ENCODE results near the gene PAFAH1B2. TPM values are rescaled to one million over a fixed set of nuclear protein-coding genes. Genes with fewer than 3 reads are reported as not detected.
"Not testable (repeated sequence)": the region's sequence is repeated elsewhere in the genome, so short reads cannot be mapped to it uniquely, and the experiment has no call there.

The PAFAH1B2 gene
- total RNA-seq, 2 donors from 2014 or later: 72.5 to 126 TPM

- DNase-seq (ENCODE audit: low spot score); H3K4me3 ChIP-seq; H3K27ac ChIP-seq; H3K9me3 ChIP-seq; H3K27me3 ChIP-seq (replicated peaks; ENCODE audit: insufficient read depth); intact Hi-C loops (cut with DNase I); H3K4me1 ChIP-seq (replicated peaks): not testable (repeated sequence)
- 37% methylated on average over 6 of the region's 8 CpGs for WGBS
- H3K36me3 ChIP-seq: peaks cover 3 to 10% of the 10 kb centered on the region in 2 donors
- peak; percentile 40 for TF ChIP-seq POLR2AphosphoS5 (IDR thresholded peaks at IDR 0.05)
These were observed 62.0 kb downstream of the PAFAH1B2 start for GRCh38 chr11:117206111-117206510.

DNA sequence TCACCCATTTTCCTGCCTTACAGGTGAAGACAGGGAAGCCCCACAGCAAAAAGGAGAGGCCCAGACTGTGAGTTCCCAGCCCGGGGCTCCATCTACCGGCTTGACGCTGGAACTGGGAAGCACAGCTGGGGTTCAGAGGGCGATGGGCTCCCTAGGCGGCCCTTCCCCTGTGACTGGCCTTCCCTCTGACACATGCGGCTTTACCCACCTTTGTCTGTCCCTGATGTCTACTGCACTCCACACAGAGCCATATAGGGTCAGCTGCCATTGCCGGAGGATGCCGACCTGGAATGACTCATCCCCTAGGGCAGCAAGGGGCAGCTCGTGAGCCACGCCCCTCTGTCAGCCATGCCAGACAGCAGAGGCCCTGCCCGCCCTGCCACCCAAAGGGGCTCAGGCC lies 62.8 kb downstream of the PAFAH1B2 start:
- H3K4me1 ChIP-seq (replicated peaks); H3K9me3 ChIP-seq; DNase-seq (ENCODE audit: low spot score); intact Hi-C loops (cut with DNase I); H3K4me3 ChIP-seq; H3K27me3 ChIP-seq (replicated peaks; ENCODE audit: insufficient read depth); H3K27ac ChIP-seq: not testable (repeated sequence)
- WGBS: no CpG with 5 or more reads among the region's 11 CpGs
- H3K36me3 ChIP-seq: peaks cover 3 to 10% of the 10 kb centered on the region in 2 donors

- H3K9me3 ChIP-seq; H3K27ac ChIP-seq; DNase-seq (ENCODE audit: low spot score); H3K27me3 ChIP-seq (replicated peaks; ENCODE audit: insufficient read depth); H3K4me3 ChIP-seq; intact Hi-C loops (cut with DNase I); H3K4me1 ChIP-seq (replicated peaks): not testable (repeated sequence)
- WGBS: 77% methylated on average over 5 of the region's 5 CpGs
- H3K36me3 ChIP-seq: peaks cover 3 to 10% of the 10 kb centered on the region in 2 donors
These were observed 63.4 kb downstream of the PAFAH1B2 start for GRCh38 chr11:117207481-117207880.

GRCh38 chr11:117208710-117209109 lies 64.6 kb downstream of the PAFAH1B2 start:
- intact Hi-C loops (cut with DNase I); H3K27me3 ChIP-seq (replicated peaks; ENCODE audit: insufficient read depth); H3K9me3 ChIP-seq; H3K27ac ChIP-seq; H3K4me1 ChIP-seq (replicated peaks); H3K4me3 ChIP-seq; DNase-seq (ENCODE audit: low spot score); H3K36me3 ChIP-seq: not testable (repeated sequence)
- 81% methylated on average over 9 of the region's 13 CpGs for WGBS

DNA sequence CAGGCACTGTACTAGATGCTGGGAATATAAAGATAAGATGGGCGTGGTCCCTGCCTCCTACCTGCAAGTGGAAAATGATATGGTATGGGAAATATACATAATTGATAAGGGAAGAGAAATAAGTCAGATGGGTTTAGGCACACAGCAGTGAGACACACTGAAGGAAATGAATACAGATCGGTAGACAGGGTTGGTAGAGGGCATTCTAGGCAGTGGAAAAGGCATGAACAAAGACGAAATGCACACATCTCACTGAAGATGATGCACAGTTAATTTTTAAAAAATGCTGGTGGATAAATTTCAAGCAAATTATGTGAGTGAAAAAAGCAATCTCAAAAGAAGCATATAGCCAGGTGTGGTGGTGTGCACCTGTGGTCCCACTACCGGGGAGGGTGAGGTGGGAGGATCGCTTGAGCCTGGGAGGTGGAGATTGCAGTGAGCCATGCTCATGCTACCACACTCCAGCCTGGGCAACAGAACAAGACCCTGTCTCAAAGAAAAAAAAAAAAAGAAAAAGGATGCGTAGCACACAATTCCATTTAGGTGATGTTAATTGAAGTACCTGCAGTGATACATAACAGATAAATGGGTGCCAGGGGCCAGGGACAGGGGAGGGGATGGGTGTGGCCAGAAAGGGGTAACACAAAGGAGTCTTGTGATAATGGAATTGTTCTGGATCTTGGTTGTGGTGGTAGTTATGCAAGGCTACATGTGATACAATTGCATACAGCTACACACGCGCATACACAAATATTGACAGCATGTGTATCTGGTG lies 65.5 kb downstream of the PAFAH1B2 start:
- H3K27ac ChIP-seq; H3K27me3 ChIP-seq (replicated peaks; ENCODE audit: insufficient read depth); DNase-seq (ENCODE audit: low spot score); intact Hi-C loops (cut with DNase I); H3K4me3 ChIP-seq; H3K4me1 ChIP-seq (replicated peaks); H3K9me3 ChIP-seq; H3K36me3 ChIP-seq: not testable (repeated sequence)
- 85% methylated on average over 8 of the region's 8 CpGs for WGBS

DNA sequence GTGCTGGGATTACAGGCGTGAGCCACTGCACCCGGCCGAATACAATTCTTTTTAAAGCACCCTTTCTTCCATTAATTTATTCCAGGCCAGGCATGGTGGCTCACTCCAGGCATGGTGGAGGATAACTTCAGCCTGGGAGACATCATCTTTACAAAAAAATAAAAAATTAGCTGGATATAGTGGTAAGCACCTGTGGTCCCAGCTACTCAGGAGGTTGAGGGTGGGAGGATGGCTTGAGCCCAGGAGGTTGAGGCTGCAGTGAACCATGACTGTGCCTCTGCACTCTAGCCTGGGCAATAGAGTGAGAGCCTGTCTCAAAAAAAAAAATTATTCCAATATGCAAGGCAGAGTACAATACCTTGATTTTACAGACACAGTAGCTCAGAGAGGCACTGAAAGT lies 66.5 kb downstream of the PAFAH1B2 start:
- H3K9me3 ChIP-seq: no peaks in the 10 kb centered on the region
- DNase-seq (ENCODE audit: low spot score): no peak
- TF ChIP-seq POLR2AphosphoS5 (IDR thresholded peaks at IDR 0.05) (no peak), POLR2A (IDR thresholded peaks at IDR 0.05) (no peak), CTCF (IDR thresholded peaks at IDR 0.05) (no peak)
- H3K4me1 ChIP-seq (replicated peaks): no peaks in the 10 kb centered on the region
- no peaks in the 10 kb centered on the region for H3K36me3 ChIP-seq
- intact Hi-C loops (cut with DNase I): no loop called here
- WGBS: 98% methylated on average over 3 of the region's 3 CpGs
- no peak overlapping the region for H3K4me3 ChIP-seq
- no peaks in the 10 kb centered on the region for H3K27me3 ChIP-seq (replicated peaks; ENCODE audit: insufficient read depth)
- no peak overlapping the region for H3K27ac ChIP-seq

DNA sequence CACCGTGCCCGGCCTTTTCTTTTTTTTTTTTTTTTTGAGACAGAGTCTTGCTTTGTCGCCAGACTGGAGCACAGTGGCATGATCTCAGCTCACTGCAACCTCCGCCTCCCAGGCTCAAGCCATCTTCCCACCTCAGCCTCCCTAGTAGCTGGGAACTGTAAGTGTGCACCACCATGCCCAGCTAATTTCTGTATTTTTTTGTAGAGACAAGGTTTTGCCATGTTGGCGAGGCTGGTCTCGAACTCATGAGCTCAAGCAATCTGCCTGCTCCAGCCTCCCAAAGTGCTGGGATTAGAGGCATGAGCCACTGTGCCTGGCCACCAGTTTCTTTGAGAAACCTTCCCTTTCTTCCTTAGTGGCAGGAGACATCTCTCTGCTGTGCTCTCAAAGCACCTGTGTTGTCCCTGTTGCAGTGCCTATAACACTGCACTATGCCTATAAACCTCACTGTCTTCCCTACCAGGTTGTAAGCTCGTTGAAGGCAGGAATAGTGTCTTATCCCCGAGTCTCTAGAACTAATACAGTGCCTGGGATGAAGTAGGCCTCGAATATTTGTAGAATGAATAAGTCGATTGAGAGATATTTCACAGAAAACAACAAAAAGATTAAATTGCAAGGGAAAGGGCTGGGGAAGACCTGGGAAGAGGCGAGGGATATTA lies 68.7 kb downstream of the PAFAH1B2 start:
- Histone ChIP-seq H3K9me3 (no peaks in the 10 kb centered on the region), H3K4me1 (replicated peaks) (no peaks in the 10 kb centered on the region), H3K4me3 (no peak overlapping the region), H3K27me3 (replicated peaks; ENCODE audit: insufficient read depth) (no peaks in the 10 kb centered on the region), H3K27ac (no peak overlapping the region), H3K36me3 (no peaks in the 10 kb centered on the region)
- TF ChIP-seq POLR2A (IDR thresholded peaks at IDR 0.05) (no peak), CTCF (IDR thresholded peaks at IDR 0.05) (no peak), POLR2AphosphoS5 (IDR thresholded peaks at IDR 0.05) (no peak)
- intact Hi-C loops (cut with DNase I): no loop called here
- 94% methylated on average over 9 of the region's 11 CpGs for WGBS
- no peak for DNase-seq (ENCODE audit: low spot score)
